Neural cell (in vitro differentiated cells): ENCODE measurements around the gene ZNF622. TPM values are rescaled to one million over a fixed set of nuclear protein-coding genes. Genes with fewer than 3 reads are reported as not detected.

Source experiments
- H2AFZ ChIP-seq: fragments of 200-600, 300-800 bp; sonication (generic), shearing (Covaris generic); 2 replicates; pipeline ENCODE4 v1.6.0; 2014; ENCODE audit warnings: low read depth, mild to moderate bottlenecking, antibody characterized with exemption, low read length, moderate library complexity
- H3F3A ChIP-seq: fragments of 200-600 bp; shearing (Covaris generic); 2 replicates; pipeline ENCODE4 v1.6.1; 2016; ENCODE audit warnings: mild to moderate bottlenecking, moderate library complexity, mixed read lengths, antibody characterized with exemption, low read length; ENCODE audit not compliant: insufficient read depth, poor library complexity, severe bottlenecking
- H3K27ac ChIP-seq: fragments of 200-600, 300-800 bp; sonication (generic), shearing (Covaris generic); 2 replicates; pipeline ENCODE4 v1.5.1; 2014; ENCODE audit warnings: mild to moderate bottlenecking, low read length, moderate library complexity
- H3K27me3 ChIP-seq: fragments of 300-800, 200-600 bp; sonication (generic), shearing (Covaris generic); 2 replicates; pipeline ENCODE4 v1.6.0; 2014; ENCODE audit warnings: mild to moderate bottlenecking, low read depth, low read length, moderate library complexity; ENCODE audit not compliant: insufficient read depth
- H3K36me3 ChIP-seq: fragments of 300-800, 200-600 bp; sonication (generic), shearing (Covaris generic); 2 replicates; pipeline ENCODE4 v1.5.1; 2014; ENCODE audit warnings: mild to moderate bottlenecking, antibody characterized with exemption, low read length, moderate library complexity; ENCODE audit not compliant: insufficient read depth
- H3K4me2 ChIP-seq: fragments of 300-800, 200-600 bp; sonication (generic), shearing (Covaris generic); 2 replicates; pipeline ENCODE4 v1.6.0; 2014; ENCODE audit warnings: mild to moderate bottlenecking, low read length
- H3K4me3 ChIP-seq: fragments of 300-800, 200-600 bp; sonication (generic), shearing (Covaris generic); 2 replicates; pipeline ENCODE4 v1.5.1; 2014; ENCODE audit warnings: mild to moderate bottlenecking, low read length, moderate library complexity
- H3K79me2 ChIP-seq: fragments of 200-600 bp; shearing (Covaris generic); replicated peaks from 2 replicates; pipeline ENCODE4 v1.6.0; 2014; ENCODE audit warnings: mild to moderate bottlenecking, low read length, moderate library complexity; ENCODE audit not compliant: insufficient read depth
- H3K9ac ChIP-seq: fragments of 300-800, 200-600 bp; sonication (generic), shearing (Covaris generic); 2 replicates; pipeline ENCODE4 v1.6.1; 2016; ENCODE audit warnings: mild to moderate bottlenecking, low read length, mixed read lengths
- H3K9me2 ChIP-seq: fragments of 200-600 bp; shearing (Covaris generic); 2 replicates; pipeline ENCODE4 v1.6.1; 2016; ENCODE audit warnings: mild to moderate bottlenecking, low read length, mixed read lengths; ENCODE audit not compliant: insufficient read depth
- H3K9me3 ChIP-seq: fragments of 200-600, 300-800 bp; sonication (generic), shearing (Covaris generic); 2 replicates; pipeline ENCODE4 v1.6.1; 2016; ENCODE audit warnings: mild to moderate bottlenecking, mixed run types, low read length, moderate library complexity, mixed read lengths
- H4K20me1 ChIP-seq: fragments of 200-600 bp; shearing (Covaris generic); 2 replicates; pipeline ENCODE4 v1.6.1; 2016; ENCODE audit warnings: mild to moderate bottlenecking, mixed run types; ENCODE audit not compliant: insufficient read depth
- EP300 ChIP-seq: fragments of 450-650 bp; conservative IDR thresholded peaks from 2 replicates; pipeline ENCODE4 v1.6.1; 2014; ENCODE audit warnings: antibody characterized with exemption, mild to moderate bottlenecking, moderate library complexity; ENCODE audit not compliant: poor library complexity, severe bottlenecking
- EZH2 ChIP-seq: fragments of 200-600, 300-800 bp; shearing (Covaris generic), sonication (generic); IDR thresholded peaks from 2 replicates; pipeline ENCODE4 v1.6.1; 2014; ENCODE audit warnings: antibody characterized with exemption, low read length, borderline replicate concordance, mild to moderate bottlenecking; ENCODE audit not compliant: insufficient read depth, poor library complexity, severe bottlenecking
- MXI1 ChIP-seq: fragments of 450-650 bp; conservative IDR thresholded peaks from 2 replicates; pipeline ENCODE4 v1.6.1; 2014; ENCODE audit warnings: antibody characterized with exemption, mild to moderate bottlenecking; ENCODE audit not compliant: poor library complexity, severe bottlenecking
- POLR2AphosphoS5 ChIP-seq: IDR thresholded peaks from 2 replicates; pipeline ENCODE4 v1.6.1; 2012
- RAD21 ChIP-seq: fragments of 450-650 bp; conservative IDR thresholded peaks from 2 replicates; pipeline ENCODE4 v1.6.1; 2014; ENCODE audit warnings: antibody characterized with exemption, mild to moderate bottlenecking, moderate library complexity
- SMC3 ChIP-seq: fragments of 450-650 bp; conservative IDR thresholded peaks from 2 replicates; pipeline ENCODE4 v1.6.1; 2014; ENCODE audit warnings: antibody characterized with exemption, mild to moderate bottlenecking, moderate library complexity; ENCODE audit not compliant: poor library complexity
- TAF1 ChIP-seq: IDR thresholded peaks from 2 replicates; pipeline ENCODE4 v1.6.1; 2012; ENCODE audit warnings: low read depth
- polyA plus RNA-seq: library from polyadenylated mRNA; depleted of rRNA; stranded (reverse); fragments of >200 nt; gene quantifications from 2 replicates; pipeline ENCODE4 v1.2.3, GENCODE V29; 2014
- TF ChIP-seq, protein P1 (sequence below): fragments of 450-650 bp; IDR thresholded peaks from 2 replicates; pipeline ENCODE4 v1.5.1; 2014; ENCODE audit warnings: antibody characterized with exemption, mild to moderate bottlenecking, moderate library complexity; ENCODE audit not compliant: poor library complexity, severe bottlenecking
- TF ChIP-seq, protein P2 (sequence below): IDR thresholded peaks from 2 replicates; pipeline ENCODE4 v1.6.1; 2012; ENCODE audit warnings: borderline replicate concordance

ZNF622 gene
- polyA plus RNA-seq, 1 donor from 2014 or later, result 45.9 TPM

DNA sequence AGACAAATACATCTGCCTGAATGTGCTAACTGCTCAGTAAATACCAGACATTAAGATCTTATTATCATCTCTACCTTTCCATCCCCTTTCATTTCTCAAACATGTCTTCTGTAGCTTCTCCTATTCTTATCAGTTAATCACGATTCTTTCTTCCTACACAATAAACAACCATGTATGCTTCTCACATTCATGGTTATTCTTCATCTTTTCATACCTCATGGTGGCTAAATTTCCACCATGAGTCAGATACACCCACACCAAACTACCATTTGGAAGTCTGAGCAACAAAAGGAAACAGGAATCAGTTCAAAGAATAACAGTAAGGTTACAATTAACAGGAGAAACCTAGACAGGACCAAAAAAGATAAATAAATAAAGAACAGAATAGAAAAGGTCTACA lies 7.7 kb downstream of the ZNF622 start:
- Histone ChIP-seq H2AFZ (no peak overlapping the region), H3K4me2 (no peak overlapping the region), H3F3A (no peaks in the 10 kb centered on the region), H3K9ac (no peak overlapping the region), H4K20me1 (no peaks in the 10 kb centered on the region), H3K4me3 (no peak overlapping the region), H3K36me3 (peaks cover 17% of the 10 kb centered on the region), H3K79me2 (peaks cover 11% of the 10 kb centered on the region), H3K27ac (no peak overlapping the region), H3K9me3 (no peaks in the 10 kb centered on the region), H3K27me3 (no peaks in the 10 kb centered on the region), H3K9me2 (no peaks in the 10 kb centered on the region)
- TF ChIP-seq RAD21 (no peak), POLR2AphosphoS5 (no peak), MXI1 (no peak), TAF1 (no peak), EP300 (no peak), SMC3 (no peak), EZH2 (no peak)
- TF ChIP-seq, protein P1, sequence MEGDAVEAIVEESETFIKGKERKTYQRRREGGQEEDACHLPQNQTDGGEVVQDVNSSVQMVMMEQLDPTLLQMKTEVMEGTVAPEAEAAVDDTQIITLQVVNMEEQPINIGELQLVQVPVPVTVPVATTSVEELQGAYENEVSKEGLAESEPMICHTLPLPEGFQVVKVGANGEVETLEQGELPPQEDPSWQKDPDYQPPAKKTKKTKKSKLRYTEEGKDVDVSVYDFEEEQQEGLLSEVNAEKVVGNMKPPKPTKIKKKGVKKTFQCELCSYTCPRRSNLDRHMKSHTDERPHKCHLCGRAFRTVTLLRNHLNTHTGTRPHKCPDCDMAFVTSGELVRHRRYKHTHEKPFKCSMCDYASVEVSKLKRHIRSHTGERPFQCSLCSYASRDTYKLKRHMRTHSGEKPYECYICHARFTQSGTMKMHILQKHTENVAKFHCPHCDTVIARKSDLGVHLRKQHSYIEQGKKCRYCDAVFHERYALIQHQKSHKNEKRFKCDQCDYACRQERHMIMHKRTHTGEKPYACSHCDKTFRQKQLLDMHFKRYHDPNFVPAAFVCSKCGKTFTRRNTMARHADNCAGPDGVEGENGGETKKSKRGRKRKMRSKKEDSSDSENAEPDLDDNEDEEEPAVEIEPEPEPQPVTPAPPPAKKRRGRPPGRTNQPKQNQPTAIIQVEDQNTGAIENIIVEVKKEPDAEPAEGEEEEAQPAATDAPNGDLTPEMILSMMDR, result no peak
- TF ChIP-seq, protein P2, sequence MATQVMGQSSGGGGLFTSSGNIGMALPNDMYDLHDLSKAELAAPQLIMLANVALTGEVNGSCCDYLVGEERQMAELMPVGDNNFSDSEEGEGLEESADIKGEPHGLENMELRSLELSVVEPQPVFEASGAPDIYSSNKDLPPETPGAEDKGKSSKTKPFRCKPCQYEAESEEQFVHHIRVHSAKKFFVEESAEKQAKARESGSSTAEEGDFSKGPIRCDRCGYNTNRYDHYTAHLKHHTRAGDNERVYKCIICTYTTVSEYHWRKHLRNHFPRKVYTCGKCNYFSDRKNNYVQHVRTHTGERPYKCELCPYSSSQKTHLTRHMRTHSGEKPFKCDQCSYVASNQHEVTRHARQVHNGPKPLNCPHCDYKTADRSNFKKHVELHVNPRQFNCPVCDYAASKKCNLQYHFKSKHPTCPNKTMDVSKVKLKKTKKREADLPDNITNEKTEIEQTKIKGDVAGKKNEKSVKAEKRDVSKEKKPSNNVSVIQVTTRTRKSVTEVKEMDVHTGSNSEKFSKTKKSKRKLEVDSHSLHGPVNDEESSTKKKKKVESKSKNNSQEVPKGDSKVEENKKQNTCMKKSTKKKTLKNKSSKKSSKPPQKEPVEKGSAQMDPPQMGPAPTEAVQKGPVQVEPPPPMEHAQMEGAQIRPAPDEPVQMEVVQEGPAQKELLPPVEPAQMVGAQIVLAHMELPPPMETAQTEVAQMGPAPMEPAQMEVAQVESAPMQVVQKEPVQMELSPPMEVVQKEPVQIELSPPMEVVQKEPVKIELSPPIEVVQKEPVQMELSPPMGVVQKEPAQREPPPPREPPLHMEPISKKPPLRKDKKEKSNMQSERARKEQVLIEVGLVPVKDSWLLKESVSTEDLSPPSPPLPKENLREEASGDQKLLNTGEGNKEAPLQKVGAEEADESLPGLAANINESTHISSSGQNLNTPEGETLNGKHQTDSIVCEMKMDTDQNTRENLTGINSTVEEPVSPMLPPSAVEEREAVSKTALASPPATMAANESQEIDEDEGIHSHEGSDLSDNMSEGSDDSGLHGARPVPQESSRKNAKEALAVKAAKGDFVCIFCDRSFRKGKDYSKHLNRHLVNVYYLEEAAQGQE, result no peak

DNA sequence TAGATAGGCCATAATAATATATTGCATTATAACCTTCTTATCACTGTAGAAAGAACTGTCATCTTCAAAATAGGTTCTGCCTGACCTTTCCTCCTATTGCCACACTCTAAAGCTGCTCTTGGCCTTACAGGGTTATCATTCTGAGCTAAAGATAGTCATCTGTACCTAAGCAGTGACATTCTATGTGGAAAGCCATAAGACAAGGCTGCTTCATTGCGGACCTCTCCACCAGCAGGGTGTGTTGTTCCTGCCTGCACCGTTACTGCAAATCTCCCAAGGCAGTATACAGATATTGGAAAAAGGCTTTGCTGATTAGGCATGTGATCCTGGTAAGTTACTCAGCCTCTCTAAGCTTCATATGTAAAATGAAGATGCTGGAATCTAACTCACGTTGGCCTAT lies 8.1 kb downstream of the ZNF622 start:
- Histone ChIP-seq H3K9me3 (no peaks in the 10 kb centered on the region), H3K79me2 (peaks cover 10% of the 10 kb centered on the region), H3K36me3 (peaks cover 21% of the 10 kb centered on the region), H4K20me1 (no peaks in the 10 kb centered on the region), H3F3A (no peaks in the 10 kb centered on the region), H3K27ac (no peak overlapping the region), H2AFZ (no peak overlapping the region), H3K4me2 (no peak overlapping the region), H3K9ac (no peak overlapping the region), H3K27me3 (no peaks in the 10 kb centered on the region), H3K4me3 (no peak overlapping the region), H3K9me2 (no peaks in the 10 kb centered on the region)
- TF ChIP-seq RAD21, result no peak
- TF ChIP-seq POLR2AphosphoS5, result no peak
- TF ChIP-seq, protein P1, result no peak
- TF ChIP-seq TAF1, result no peak
- no peak for TF ChIP-seq SMC3
- no peak for TF ChIP-seq MXI1
- no peak for TF ChIP-seq EZH2
